ENCODE measurements around the gene USP40. TPM values are rescaled to one million over a fixed set of nuclear protein-coding genes. Genes with fewer than 3 reads are reported as not detected.

Gene USP40
- total RNA-seq, 4 donors from 2014 or later: 70.7 to 99.0 (median 85.7) TPM

DNA sequence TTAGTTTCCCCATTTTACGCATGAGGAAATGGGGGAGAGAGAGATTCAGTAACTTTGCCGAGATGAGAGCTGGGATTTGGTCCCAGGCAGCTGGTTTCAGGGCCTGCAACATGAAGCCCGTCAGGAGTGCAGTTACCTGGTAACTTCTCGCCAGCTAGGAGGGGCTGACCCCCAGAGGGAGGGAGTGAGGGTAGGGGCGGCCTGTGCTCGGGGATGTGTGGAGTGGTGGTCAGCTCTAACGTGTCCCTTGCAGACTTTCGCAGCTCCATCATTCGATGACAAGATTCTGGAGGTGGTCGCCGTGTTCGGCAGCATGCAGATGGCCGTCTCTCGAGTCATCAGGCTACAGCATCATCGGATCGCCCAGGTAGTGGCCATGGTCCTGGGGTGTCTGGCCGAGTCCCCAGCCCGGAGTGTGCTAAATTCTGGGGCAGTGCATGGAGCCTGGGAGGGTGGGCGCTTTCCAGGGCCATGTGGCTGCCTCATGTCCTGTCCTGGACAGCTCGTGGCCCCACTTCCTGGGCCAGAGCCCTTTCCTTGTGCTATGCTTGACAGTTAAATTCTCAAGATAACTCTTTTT, 108.5 kb downstream of the USP40 start:
- no peak for DNase-seq
- Histone ChIP-seq H3K4me1 (no peaks in the 10 kb centered on the region), H3K36me3 (peaks cover 60 to 68% of the 10 kb centered on the region in 2 donors), H3K27me3 (no peaks in the 10 kb centered on the region), H3K9me3 (no peaks in the 10 kb centered on the region), H3K27ac (no peak overlapping the region), H3K4me3 (replicated peaks in 1 of 3) (no peak overlapping the region)
- intact Hi-C loops (cut with DNase I): no loop called here
- WGBS, 2 donors: 93 to 95% methylated on average over 19 to 20 of the region's 20 CpGs
- no peak for TF ChIP-seq POLR2A (IDR thresholded peaks at IDR 0.05)
- TF ChIP-seq, protein P1, sequence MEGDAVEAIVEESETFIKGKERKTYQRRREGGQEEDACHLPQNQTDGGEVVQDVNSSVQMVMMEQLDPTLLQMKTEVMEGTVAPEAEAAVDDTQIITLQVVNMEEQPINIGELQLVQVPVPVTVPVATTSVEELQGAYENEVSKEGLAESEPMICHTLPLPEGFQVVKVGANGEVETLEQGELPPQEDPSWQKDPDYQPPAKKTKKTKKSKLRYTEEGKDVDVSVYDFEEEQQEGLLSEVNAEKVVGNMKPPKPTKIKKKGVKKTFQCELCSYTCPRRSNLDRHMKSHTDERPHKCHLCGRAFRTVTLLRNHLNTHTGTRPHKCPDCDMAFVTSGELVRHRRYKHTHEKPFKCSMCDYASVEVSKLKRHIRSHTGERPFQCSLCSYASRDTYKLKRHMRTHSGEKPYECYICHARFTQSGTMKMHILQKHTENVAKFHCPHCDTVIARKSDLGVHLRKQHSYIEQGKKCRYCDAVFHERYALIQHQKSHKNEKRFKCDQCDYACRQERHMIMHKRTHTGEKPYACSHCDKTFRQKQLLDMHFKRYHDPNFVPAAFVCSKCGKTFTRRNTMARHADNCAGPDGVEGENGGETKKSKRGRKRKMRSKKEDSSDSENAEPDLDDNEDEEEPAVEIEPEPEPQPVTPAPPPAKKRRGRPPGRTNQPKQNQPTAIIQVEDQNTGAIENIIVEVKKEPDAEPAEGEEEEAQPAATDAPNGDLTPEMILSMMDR (IDR thresholded peaks at IDR 0.05): no peak

DNA sequence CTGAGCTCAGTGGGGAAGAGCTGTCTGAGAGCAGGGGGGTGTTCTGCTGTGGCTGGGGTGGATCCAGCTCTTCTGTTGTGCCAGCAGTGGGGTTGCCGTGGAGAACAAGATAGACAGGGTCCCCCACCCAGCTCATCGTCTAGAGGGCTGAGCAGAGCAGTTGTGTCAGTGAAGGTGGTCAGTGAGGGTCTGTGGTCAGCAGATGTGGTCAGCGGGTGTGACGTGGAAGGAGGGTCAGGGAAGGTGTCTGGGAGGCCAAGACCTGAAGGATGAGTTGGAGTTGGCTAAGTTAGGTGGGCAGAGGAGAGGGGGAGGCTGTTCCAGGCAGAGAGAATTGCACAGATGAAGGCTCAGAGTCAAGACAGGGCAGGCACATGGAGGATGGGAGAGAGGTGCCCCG, 109.2 kb downstream of the USP40 start:
- TF ChIP-seq POLR2A (IDR thresholded peaks at IDR 0.05): no peak
- TF ChIP-seq, protein P1 (IDR thresholded peaks at IDR 0.05): no peak
- no peaks in the 10 kb centered on the region for H3K4me1 ChIP-seq
- no peak overlapping the region for H3K27ac ChIP-seq
- H3K4me3 ChIP-seq (replicated peaks in 1 of 3): no peak overlapping the region
- 94 to 98% methylated on average over 5 of the region's 5 CpGs for WGBS, 2 donors
- H3K36me3 ChIP-seq: peaks cover 59 to 68% of the 10 kb centered on the region in 2 donors
- no peaks in the 10 kb centered on the region for H3K27me3 ChIP-seq
- no peak for DNase-seq
- intact Hi-C loops (cut with DNase I): no loop called here
- no peaks in the 10 kb centered on the region for H3K9me3 ChIP-seq

DNA sequence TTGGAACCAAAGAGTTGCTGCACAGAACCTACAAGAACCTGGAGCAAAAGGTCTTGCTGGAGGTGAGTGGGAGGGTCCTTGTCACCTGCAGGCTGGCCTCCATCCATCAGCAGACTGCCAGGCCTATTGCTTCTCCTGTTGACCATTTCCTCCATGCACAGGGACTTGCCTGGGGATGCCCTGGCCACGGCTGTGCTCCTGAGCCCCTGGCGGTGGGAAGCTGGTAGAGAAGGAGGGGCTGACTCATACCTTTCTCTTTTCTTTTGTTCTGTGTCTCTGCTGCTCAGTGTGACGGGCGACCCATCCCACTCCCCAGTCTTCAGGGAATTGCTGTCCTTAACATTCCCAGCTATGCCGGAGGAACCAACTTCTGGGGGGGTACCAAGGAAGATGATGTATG, 109.6 kb downstream of the USP40 start:
- no peaks in the 10 kb centered on the region for H3K9me3 ChIP-seq
- no peaks in the 10 kb centered on the region for H3K4me1 ChIP-seq
- 90 to 92% methylated on average over 5 of the region's 5 CpGs for WGBS, 2 donors
- intact Hi-C loops (cut with DNase I): no loop called here
- peaks cover 60 to 68% of the 10 kb centered on the region in 2 donors for H3K36me3 ChIP-seq
- H3K27me3 ChIP-seq: no peaks in the 10 kb centered on the region
- TF ChIP-seq, protein P1 (IDR thresholded peaks at IDR 0.05): no peak
- no peak for TF ChIP-seq POLR2A (IDR thresholded peaks at IDR 0.05)
- no peak overlapping the region for H3K4me3 ChIP-seq (replicated peaks in 1 of 3)
- DNase-seq: no peak
- no peak overlapping the region for H3K27ac ChIP-seq

DNA sequence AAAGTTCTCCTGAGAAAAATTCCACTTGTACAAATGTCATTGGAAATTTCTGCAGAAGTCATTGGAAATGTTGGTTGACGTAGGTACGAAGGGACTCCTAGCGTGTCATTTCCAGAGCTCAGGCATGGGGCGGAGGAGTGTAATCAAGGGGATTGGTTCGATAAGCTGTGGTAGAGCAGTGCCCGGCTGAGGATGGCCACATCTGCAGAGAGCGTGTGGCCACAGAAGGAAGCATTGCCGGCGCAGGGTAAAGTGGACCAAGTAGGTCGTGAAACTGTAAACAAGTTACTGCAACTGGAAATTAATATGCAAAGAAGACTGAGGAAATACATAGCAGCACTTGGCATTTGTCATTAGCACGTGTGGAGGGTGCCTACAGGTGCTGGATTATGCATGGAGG, 110.5 kb downstream of the USP40 start:
- Histone ChIP-seq H3K4me1 (no peaks in the 10 kb centered on the region), H3K27me3 (no peaks in the 10 kb centered on the region), H3K36me3 (peaks cover 60 to 62% of the 10 kb centered on the region in 2 donors), H3K27ac (no peak overlapping the region), H3K4me3 (replicated peaks in 1 of 3) (no peak overlapping the region), H3K9me3 (no peaks in the 10 kb centered on the region)
- no peak for DNase-seq
- TF ChIP-seq, protein P1 (IDR thresholded peaks at IDR 0.05): no peak
- no peak for TF ChIP-seq POLR2A (IDR thresholded peaks at IDR 0.05)
- WGBS, 2 donors: 96% methylated on average over 11 of the region's 11 CpGs
- intact Hi-C loops (cut with DNase I): no loop called here

DNA sequence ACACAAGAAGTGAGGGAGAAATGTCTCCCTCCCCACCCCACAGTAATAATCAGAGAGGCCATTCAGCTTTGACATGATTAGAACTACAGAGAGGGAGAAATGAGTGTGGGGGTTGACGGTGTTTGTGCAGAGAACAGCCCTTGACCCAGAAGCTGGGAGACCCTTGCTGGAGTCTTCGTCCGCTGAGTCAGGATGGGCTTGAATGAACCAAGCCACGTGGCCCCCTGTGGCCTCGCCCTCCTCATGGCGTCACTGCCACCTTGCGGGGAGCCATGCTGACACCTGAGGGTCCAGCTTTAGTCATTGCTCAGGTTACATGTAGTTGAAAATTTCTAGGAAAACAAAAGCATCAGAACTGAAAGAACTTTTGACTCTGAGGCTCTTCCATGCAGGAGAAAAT, 111.1 kb downstream of the USP40 start:
- no peak for TF ChIP-seq POLR2A (IDR thresholded peaks at IDR 0.05)
- TF ChIP-seq, protein P1 (IDR thresholded peaks at IDR 0.05): no peak
- Histone ChIP-seq H3K4me1 (no peaks in the 10 kb centered on the region), H3K27ac (no peak overlapping the region), H3K27me3 (no peaks in the 10 kb centered on the region), H3K9me3 (no peaks in the 10 kb centered on the region), H3K36me3 (peaks cover 64 to 65% of the 10 kb centered on the region in 2 donors), H3K4me3 (replicated peaks in 1 of 3) (no peak overlapping the region)
- WGBS, 2 donors: 95 to 96% methylated on average over 7 of the region's 7 CpGs
- DNase-seq: no peak
- intact Hi-C loops (cut with DNase I): no loop called here

Data from thyroid gland (tissue), 4 donors.